Measurements from ENCODE around the gene FCER2. TPM values are rescaled to one million over a fixed set of nuclear protein-coding genes. Genes with fewer than 3 reads are reported as not detected.

Gene FCER2
- total and polyA plus RNA-seq, 2 of the 13 experiments (the other 11 are each of a cell fraction or from before 2014, with no cell fraction given) = not detected

GRCh38 chr19:7699003-7699402, 2.9 kb downstream of the FCER2 start:
- H3K4me2 ChIP-seq (ENCODE audit: low read depth, low read length) = no peak overlapping the region
- CTCF ChIA-PET (ENCODE audit: low intra/inter-chr PET ratio, low total read pairs) = no interaction called here
- no peak overlapping the region for H3K4me3 ChIP-seq (replicated peaks in 1 of 3; ENCODE audit: insufficient read depth in 1 of 3, low read depth in 2 of 3, low read length in 3 of 3)
- intact Hi-C loops (cut with micrococcal nuclease; ENCODE audit: unreplicated experiment) (no loop called here), in situ Hi-C loops (cut with HindIII; ENCODE audit: extremely low pct_ligation_motif_present, low pct_unique_long_range_greater_than_20kb) (no loop called here)
- H3K27me3 ChIP-seq (ENCODE audit: control insufficient read depth in 1 of 2, insufficient read depth in 2 of 2, low read length in 2 of 2) = peaks cover 0 to 24% of the 10 kb centered on the region in 2 experiments; a peak in 2 of 5 replicates
- ATAC-seq = no peak
- H4K20me1 ChIP-seq (ENCODE audit: insufficient read depth, low read length) = no peaks in the 10 kb centered on the region
- no peaks in the 10 kb centered on the region for H3K79me2 ChIP-seq (ENCODE audit: insufficient read depth, low read length)
- H3K36me3 ChIP-seq (replicated peaks in 1 of 2; ENCODE audit: control insufficient read depth in 1 of 2, insufficient read depth in 2 of 2, low read length in 2 of 2) = no peaks in the 10 kb centered on the region
- H3K9ac ChIP-seq (ENCODE audit: insufficient read depth, low read depth, low read length) = no peak overlapping the region
- no peak for FAIRE-seq
- DNase-seq (ENCODE audit: low spot score) = no peak
- H3K27ac ChIP-seq (ENCODE audit: extremely low read length, insufficient read depth, low read length) = no peak overlapping the region
- TF ChIP-seq SPEN (CRISPR knock-in tag; IDR thresholded peaks at IDR 0.05; ENCODE audit: low read depth) = no peak
- TF ChIP-seq, protein P1, sequence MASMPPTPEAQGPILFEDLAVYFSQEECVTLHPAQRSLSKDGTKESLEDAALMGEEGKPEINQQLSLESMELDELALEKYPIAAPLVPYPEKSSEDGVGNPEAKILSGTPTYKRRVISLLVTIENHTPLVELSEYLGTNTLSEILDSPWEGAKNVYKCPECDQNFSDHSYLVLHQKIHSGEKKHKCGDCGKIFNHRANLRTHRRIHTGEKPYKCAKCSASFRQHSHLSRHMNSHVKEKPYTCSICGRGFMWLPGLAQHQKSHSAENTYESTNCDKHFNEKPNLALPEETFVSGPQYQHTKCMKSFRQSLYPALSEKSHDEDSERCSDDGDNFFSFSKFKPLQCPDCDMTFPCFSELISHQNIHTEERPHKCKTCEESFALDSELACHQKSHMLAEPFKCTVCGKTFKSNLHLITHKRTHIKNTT (CRISPR knock-in tag; IDR thresholded peaks at IDR 0.05) = no peak
- no peak for TF ChIP-seq MYNN (CRISPR knock-in tag; IDR thresholded peaks at IDR 0.05; ENCODE audit: low read depth)
- no peaks in the 10 kb centered on the region for H3K9me3 ChIP-seq (ENCODE audit: low read length)
- WGBS (ENCODE audit: low lambda C conversion rate) = 0% methylated on average over 2 of the region's 2 CpGs
- H2AFZ ChIP-seq (ENCODE audit: low read length) = no peak overlapping the region
- POLR2A ChIA-PET = no interaction called here
- no TSS peak for BruUV-seq (replicated peaks)
- H3K4me1 ChIP-seq (ENCODE audit: insufficient read depth, low read length) = peaks cover 11% of the 10 kb centered on the region

DNA sequence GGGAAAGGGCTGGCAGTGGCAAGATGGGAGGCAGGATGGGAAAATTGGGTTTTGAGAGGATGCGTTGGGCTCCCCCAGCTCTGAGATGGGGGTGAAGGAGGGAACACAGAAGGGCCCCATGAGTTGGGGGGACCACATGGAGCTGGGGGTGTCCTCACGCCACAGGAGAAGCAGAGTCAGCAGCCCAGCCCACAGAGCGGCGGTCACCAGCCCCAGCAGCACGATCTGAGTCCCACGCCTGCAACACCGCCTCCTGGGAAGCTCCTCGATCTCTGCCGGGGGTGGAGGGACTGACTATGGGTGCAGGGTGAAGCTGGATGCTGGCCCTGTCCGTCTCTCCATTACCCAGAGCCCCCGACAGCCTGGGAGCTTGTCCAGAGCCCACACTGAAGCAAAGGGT, 3.3 kb downstream of the FCER2 start:
- WGBS (ENCODE audit: low lambda C conversion rate) = 54% methylated on average over 1 of the region's 11 CpGs
- in situ Hi-C loops (cut with HindIII; ENCODE audit: extremely low pct_ligation_motif_present, low pct_unique_long_range_greater_than_20kb) = no loop called here
- TF ChIP-seq TOE1 (CRISPR knock-in tag; IDR thresholded peaks at IDR 0.05) = no peak
- no peak overlapping the region for H3K27ac ChIP-seq (ENCODE audit: extremely low read length, insufficient read depth, low read length)
- no peak for DNase-seq (ENCODE audit: low spot score)
- ATAC-seq = no peak; the same call in 2 of the 3 replicates
- peaks cover 0 to 24% of the 10 kb centered on the region in 2 experiments; a peak in 2 of 5 replicates for H3K27me3 ChIP-seq (ENCODE audit: control insufficient read depth in 1 of 2, insufficient read depth in 2 of 2, low read length in 2 of 2)
- H3K9me3 ChIP-seq (ENCODE audit: low read length) = no peaks in the 10 kb centered on the region
- H3K79me2 ChIP-seq (ENCODE audit: insufficient read depth, low read length) = no peaks in the 10 kb centered on the region
- H3K36me3 ChIP-seq (replicated peaks in 1 of 2; ENCODE audit: control insufficient read depth in 1 of 2, insufficient read depth in 2 of 2, low read length in 2 of 2) = no peaks in the 10 kb centered on the region
- ChIA-PET CTCF (ENCODE audit: low intra/inter-chr PET ratio, low total read pairs) (no interaction called here), POLR2A (no interaction called here)
- BruUV-seq (replicated peaks) = no TSS peak
- H2AFZ ChIP-seq (ENCODE audit: low read length) = no peak overlapping the region
- H3K4me2 ChIP-seq (ENCODE audit: low read depth, low read length) = no peak overlapping the region
- intact Hi-C loops (cut with micrococcal nuclease; ENCODE audit: unreplicated experiment) = no loop called here
- H3K4me1 ChIP-seq (ENCODE audit: insufficient read depth, low read length) = peaks cover 11% of the 10 kb centered on the region
- H3K9ac ChIP-seq (ENCODE audit: insufficient read depth, low read depth, low read length) = no peak overlapping the region
- no peak overlapping the region for H3K4me3 ChIP-seq (replicated peaks in 1 of 3; ENCODE audit: insufficient read depth in 1 of 3, low read depth in 2 of 3, low read length in 3 of 3)
- no peaks in the 10 kb centered on the region for H4K20me1 ChIP-seq (ENCODE audit: insufficient read depth, low read length)
- FAIRE-seq = no peak
